Measurements from ENCODE around the gene SND1.

- TF ChIP-seq CTCF (IDR thresholded peaks at IDR 0.05) (no peak), POLR2A (IDR thresholded peaks at IDR 0.05) (no peak)
Observed at GRCh38 chr7:128092221-128092620, 440.2 kb downstream of the SND1 start.

Measured in right lobe of liver (tissue), 4 donors.